GM23338 (cell line): Measurements from ENCODE around the gene WWOX. TPM values are rescaled to one million over a fixed set of nuclear protein-coding genes. Genes with fewer than 3 reads are reported as not detected.

Source experiments
- ATAC-seq: fragments of 200-7000 bp; cut with Tn5 transposase; 3 replicates; pipeline ENCODE4 v1.9.1; 2020
- DNase-seq: peaks from one replicate; pipeline ENCODE4 v3.0.0-alpha.2; 2015; ENCODE audit warnings: low spot score
- H2AFZ ChIP-seq: fragments of 200-600 bp; sonication (generic); 2 replicates; pipeline ENCODE4 v1.8.0; 2016; ENCODE audit warnings: antibody characterized with exemption, mild to moderate bottlenecking, moderate library complexity
- H3F3A ChIP-seq: fragments of 200-600 bp; sonication (generic); replicated peaks from 2 replicates; pipeline ENCODE4 v1.8.0; 2017; ENCODE audit warnings: antibody characterized with exemption, mixed run types, low read depth
- H3K27ac ChIP-seq: fragments of 200-600 bp; sonication (generic); 2 replicates; pipeline ENCODE4 v1.6.1; 2016; ENCODE audit warnings: low read depth
- H3K27me3 ChIP-seq: fragments of 200-600 bp; sonication (generic); 2 replicates; pipeline ENCODE4 v1.8.0; 2016; ENCODE audit warnings: mild to moderate bottlenecking, mixed run types, moderate library complexity; ENCODE audit not compliant: insufficient read depth
- H3K36me3 ChIP-seq: fragments of 200-600 bp; sonication (generic); 2 replicates; pipeline ENCODE4 v1.8.0; 2016; ENCODE audit warnings: mild to moderate bottlenecking; ENCODE audit not compliant: insufficient read depth
- H3K4me1 ChIP-seq: fragments of 200-600 bp; sonication (generic); 2 replicates; pipeline ENCODE4 v1.8.0; 2016; ENCODE audit warnings: mild to moderate bottlenecking, moderate library complexity; ENCODE audit not compliant: insufficient read depth
- H3K4me2 ChIP-seq: fragments of 200-600 bp; sonication (generic); 2 replicates; pipeline ENCODE4 v1.7.1; 2017; ENCODE audit warnings: mixed run types
- H3K4me3 ChIP-seq: fragments of 200-600 bp; sonication (generic); 2 replicates; pipeline ENCODE4 v1.6.1; 2016; ENCODE audit warnings: mixed run types
- H3K79me2 ChIP-seq: fragments of 200-600 bp; sonication (generic); replicated peaks from 2 replicates; pipeline ENCODE4 v1.8.0; 2017; ENCODE audit warnings: mild to moderate bottlenecking; ENCODE audit not compliant: insufficient read depth
- H3K9me2 ChIP-seq: fragments of 200-600 bp; sonication (generic); 2 replicates; pipeline ENCODE4 v1.8.0; 2017; ENCODE audit not compliant: insufficient read depth
- H4K20me1 ChIP-seq: fragments of 200-600 bp; sonication (generic); replicated peaks from 2 replicates; pipeline ENCODE4 v1.8.0; 2017; ENCODE audit warnings: mild to moderate bottlenecking; ENCODE audit not compliant: insufficient read depth
- H3K27ac Mint-ChIP-seq: 2 replicates; pipeline ENCODE4 v1.8.0; 2020; ENCODE audit warnings: inconsistent platforms, mild to moderate bottlenecking, moderate library complexity, mixed read lengths
- H3K27me3 Mint-ChIP-seq: 3 replicates; pipeline ENCODE4 v1.8.0; 2022; ENCODE audit warnings: low read depth, mild to moderate bottlenecking, moderate library complexity, mixed read lengths, inconsistent platforms; ENCODE audit not compliant: insufficient read depth, poor library complexity
- H3K36me3 Mint-ChIP-seq: 3 replicates; pipeline ENCODE4 v1.8.0; 2021; ENCODE audit warnings: low read depth, mild to moderate bottlenecking, inconsistent platforms, moderate library complexity, mixed read lengths
- H3K4me1 Mint-ChIP-seq: 3 replicates; pipeline ENCODE4 v1.8.0; 2020; ENCODE audit warnings: mild to moderate bottlenecking, inconsistent platforms, mixed read lengths
- H3K4me3 Mint-ChIP-seq: 3 replicates; pipeline ENCODE4 v1.8.0; 2021; ENCODE audit warnings: moderate library complexity, mild to moderate bottlenecking, inconsistent platforms, mixed read lengths
- H3K9me3 Mint-ChIP-seq: 3 replicates; pipeline ENCODE4 v1.8.0; 2020; ENCODE audit warnings: moderate library complexity, mild to moderate bottlenecking, inconsistent platforms, mixed read lengths
- CREB1 ChIP-seq: fragments of 250-450 bp; sonication (Bioruptor Pico); IDR thresholded peaks from 2 replicates; pipeline ENCODE4 v1.5.0; 2020; ENCODE audit warnings: low read depth, mild to moderate bottlenecking, moderate library complexity
- CTCF ChIP-seq, 2 experiments: fragments of 200-600 bp in 1 of 2; sonication (generic) in 1 of 2; conservative IDR thresholded peaks; 2 replicates each; pipeline versions ENCODE4 v1.5.1 to v1.6.1; 2016 to 2017; ENCODE audit warnings: antibody characterized with exemption in 2 of 2, low read depth in 2 of 2, mild to moderate bottlenecking in 2 of 2, moderate library complexity in 1 of 2
- ETS1 ChIP-seq: IDR thresholded peaks from 2 replicates; pipeline ENCODE4 v1.6.1; 2016; ENCODE audit warnings: antibody characterized with exemption
- EZH2 ChIP-seq: fragments of 200-600 bp; sonication (generic); IDR thresholded peaks from one replicate; pipeline ENCODE4 v1.8.0; 2017; ENCODE audit warnings: antibody characterized with exemption, mild to moderate bottlenecking, low read depth; ENCODE audit not compliant: unreplicated experiment
- EZH2phosphoT487 ChIP-seq: fragments of 200-600 bp; sonication (generic); IDR thresholded peaks from one replicate; pipeline ENCODE4 v1.8.1; 2018; ENCODE audit warnings: antibody characterized with exemption; ENCODE audit not compliant: unreplicated experiment
- JUNB ChIP-seq: IDR thresholded peaks from one replicate; pipeline ENCODE4 v1.6.1; 2016; ENCODE audit warnings: antibody characterized with exemption; ENCODE audit not compliant: unreplicated experiment
- NANOG ChIP-seq: IDR thresholded peaks from 2 replicates; pipeline ENCODE4 v1.6.1; 2016; ENCODE audit warnings: antibody characterized with exemption, borderline replicate concordance
- POLR2AphosphoS5 ChIP-seq: IDR thresholded peaks from 2 replicates; pipeline ENCODE4 v1.6.1; 2016; ENCODE audit warnings: antibody characterized with exemption, low read depth
- REST ChIP-seq: IDR thresholded peaks from one replicate; pipeline ENCODE4 v1.6.1; 2018; ENCODE audit warnings: antibody characterized with exemption; ENCODE audit not compliant: unreplicated experiment
- STAT1 ChIP-seq: IDR thresholded peaks from one replicate; pipeline ENCODE4 v1.6.1; 2016; ENCODE audit warnings: antibody characterized with exemption; ENCODE audit not compliant: unreplicated experiment
- ZNF114 ChIP-seq: fragments of 250-450 bp; sonication (Bioruptor Pico); IDR thresholded peaks from 2 replicates; pipeline ENCODE4 v1.5.0; 2020; ENCODE audit warnings: mild to moderate bottlenecking, moderate library complexity
- ZNF331 ChIP-seq: fragments of 250-450 bp; sonication (Bioruptor Pico); IDR thresholded peaks from 2 replicates; pipeline ENCODE4 v1.5.0; 2020; ENCODE audit warnings: low read depth, mild to moderate bottlenecking, moderate library complexity
- ZNF462 ChIP-seq: fragments of 250-450 bp; sonication (Bioruptor Pico); IDR thresholded peaks from 2 replicates; pipeline ENCODE4 v1.5.0; 2020; ENCODE audit warnings: mild to moderate bottlenecking, moderate library complexity
- polyA plus RNA-seq: library from polyadenylated mRNA; unstranded; fragments of >200 nt; fragmentation: Nextera tagmentation; extraction: Ambion mirVana; gene quantifications from 2 replicates; pipeline ENCODE4 v1.2.1, GENCODE V29; 2016
- total RNA-seq: library from RNA; depleted of rRNA; stranded (reverse); fragments of >200 nt; shearing (Covaris generic); gene quantifications from 2 replicates; pipeline ENCODE4 v1.2.3, GENCODE V29; 2014

Gene WWOX
- total and polyA plus RNA-seq, 2 experiments from 2014 or later, result 10.0 to 19.3 TPM

GRCh38 chr16:78200623-78201096 is 101.2 kb downstream of the WWOX start:
- H3K4me3 Mint-ChIP-seq, result no peak overlapping the region
- no peak for ATAC-seq
- Histone ChIP-seq H3K9me2 (0 out of 2 replicates have a peak, but pooled peaks cover 7% of the 10 kb centered on the region), H3K4me3 (no peak overlapping the region), H3F3A (no peaks in the 10 kb centered on the region), H3K27ac (no peak overlapping the region), H3K4me2 (no peak overlapping the region), H3K4me1 (peaks cover 15% of the 10 kb centered on the region; the same call in 1 of the 2 replicates), H3K27me3 (no peaks in the 10 kb centered on the region), H2AFZ (no peak overlapping the region), H4K20me1 (no peaks in the 10 kb centered on the region), H3K36me3 (no peaks in the 10 kb centered on the region), H3K79me2 (no peaks in the 10 kb centered on the region)
- no peak overlapping the region for H3K27ac Mint-ChIP-seq
- peaks cover 24% of the 10 kb centered on the region; the same call in 2 of the 3 replicates for H3K4me1 Mint-ChIP-seq
- no peaks in the 10 kb centered on the region for H3K27me3 Mint-ChIP-seq
- no peak for DNase-seq
- no peaks in the 10 kb centered on the region for H3K36me3 Mint-ChIP-seq
- no peaks in the 10 kb centered on the region for H3K9me3 Mint-ChIP-seq
- TF ChIP-seq NANOG (no peak), ZNF331 (no peak), POLR2AphosphoS5 (no peak), STAT1 (no peak), ZNF114 (CRISPR knock-in tag) (no peak), EZH2 (no peak), CREB1 (no peak), CTCF (conservative IDR thresholded peaks at IDR 0.05; ENCODE audit: low read depth in 2 of 2) (no peak), REST (no peak), JUNB (no peak), EZH2phosphoT487 (no peak), ZNF462 (CRISPR knock-in tag) (no peak), ETS1 (no peak)
